Measurements from ENCODE around the gene ZDHHC20.

DNA sequence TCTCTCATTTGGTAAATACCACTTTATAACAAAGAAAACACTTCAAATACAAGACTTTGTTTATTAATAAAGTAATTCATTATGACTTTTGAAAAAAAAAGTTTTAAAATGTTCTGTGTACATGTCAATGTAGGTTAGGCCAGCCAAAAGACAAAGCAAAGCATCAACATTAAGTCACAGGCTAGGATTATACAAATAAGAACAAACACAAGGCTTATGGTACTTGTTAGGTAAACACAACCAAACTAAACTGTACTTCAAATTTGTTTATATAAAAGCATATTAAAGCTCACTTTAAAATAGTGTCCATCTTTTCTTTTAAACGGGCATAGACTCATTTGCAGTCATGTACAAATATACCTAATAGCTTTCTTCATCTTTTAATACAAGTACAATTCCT lies 86.6 kb downstream of the ZDHHC20 start:
- TF ChIP-seq, protein P1, sequence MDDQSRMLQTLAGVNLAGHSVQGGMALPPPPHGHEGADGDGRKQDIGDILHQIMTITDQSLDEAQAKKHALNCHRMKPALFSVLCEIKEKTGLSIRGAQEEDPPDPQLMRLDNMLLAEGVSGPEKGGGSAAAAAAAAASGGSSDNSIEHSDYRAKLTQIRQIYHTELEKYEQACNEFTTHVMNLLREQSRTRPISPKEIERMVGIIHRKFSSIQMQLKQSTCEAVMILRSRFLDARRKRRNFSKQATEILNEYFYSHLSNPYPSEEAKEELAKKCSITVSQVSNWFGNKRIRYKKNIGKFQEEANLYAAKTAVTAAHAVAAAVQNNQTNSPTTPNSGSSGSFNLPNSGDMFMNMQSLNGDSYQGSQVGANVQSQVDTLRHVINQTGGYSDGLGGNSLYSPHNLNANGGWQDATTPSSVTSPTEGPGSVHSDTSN (CRISPR knock-in tag; IDR thresholded peaks at IDR 0.05): no peak
- TF ChIP-seq ZNF529 (tag by site-specific recombination; IDR thresholded peaks at IDR 0.05; ENCODE audit: insufficient replicate concordance) (no peak), ZFP3 (tag by site-specific recombination; IDR thresholded peaks at IDR 0.05; ENCODE audit: low read depth) (no peak), YY2 (tag by site-specific recombination; IDR thresholded peaks at IDR 0.05) (no peak), ZNF274 (IDR thresholded peaks at IDR 0.05; ENCODE audit: low read length) (no peak), ZNF274 (tag by site-specific recombination; IDR thresholded peaks at IDR 0.05; ENCODE audit: borderline replicate concordance) (no peak), ZBTB17 (tag by site-specific recombination; IDR thresholded peaks at IDR 0.05) (no peak), ZNF707 (tag by site-specific recombination; IDR thresholded peaks at IDR 0.05) (no peak), SALL2 (tag by site-specific recombination; IDR thresholded peaks at IDR 0.05; ENCODE audit: borderline replicate concordance) (no peak), TRIM28 (IDR thresholded peaks at IDR 0.05; ENCODE audit: borderline replicate concordance, low read length) (no peak), TCF7L2 (IDR thresholded peaks at IDR 0.05; ENCODE audit: borderline replicate concordance, low read depth, low read length) (no peak), OSR2 (tag by site-specific recombination; IDR thresholded peaks at IDR 0.05) (no peak)
- TF ChIP-seq, protein P2, sequence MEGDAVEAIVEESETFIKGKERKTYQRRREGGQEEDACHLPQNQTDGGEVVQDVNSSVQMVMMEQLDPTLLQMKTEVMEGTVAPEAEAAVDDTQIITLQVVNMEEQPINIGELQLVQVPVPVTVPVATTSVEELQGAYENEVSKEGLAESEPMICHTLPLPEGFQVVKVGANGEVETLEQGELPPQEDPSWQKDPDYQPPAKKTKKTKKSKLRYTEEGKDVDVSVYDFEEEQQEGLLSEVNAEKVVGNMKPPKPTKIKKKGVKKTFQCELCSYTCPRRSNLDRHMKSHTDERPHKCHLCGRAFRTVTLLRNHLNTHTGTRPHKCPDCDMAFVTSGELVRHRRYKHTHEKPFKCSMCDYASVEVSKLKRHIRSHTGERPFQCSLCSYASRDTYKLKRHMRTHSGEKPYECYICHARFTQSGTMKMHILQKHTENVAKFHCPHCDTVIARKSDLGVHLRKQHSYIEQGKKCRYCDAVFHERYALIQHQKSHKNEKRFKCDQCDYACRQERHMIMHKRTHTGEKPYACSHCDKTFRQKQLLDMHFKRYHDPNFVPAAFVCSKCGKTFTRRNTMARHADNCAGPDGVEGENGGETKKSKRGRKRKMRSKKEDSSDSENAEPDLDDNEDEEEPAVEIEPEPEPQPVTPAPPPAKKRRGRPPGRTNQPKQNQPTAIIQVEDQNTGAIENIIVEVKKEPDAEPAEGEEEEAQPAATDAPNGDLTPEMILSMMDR (tag by site-specific recombination; IDR thresholded peaks at IDR 0.05): no peak
- TF ChIP-seq, protein P3, sequence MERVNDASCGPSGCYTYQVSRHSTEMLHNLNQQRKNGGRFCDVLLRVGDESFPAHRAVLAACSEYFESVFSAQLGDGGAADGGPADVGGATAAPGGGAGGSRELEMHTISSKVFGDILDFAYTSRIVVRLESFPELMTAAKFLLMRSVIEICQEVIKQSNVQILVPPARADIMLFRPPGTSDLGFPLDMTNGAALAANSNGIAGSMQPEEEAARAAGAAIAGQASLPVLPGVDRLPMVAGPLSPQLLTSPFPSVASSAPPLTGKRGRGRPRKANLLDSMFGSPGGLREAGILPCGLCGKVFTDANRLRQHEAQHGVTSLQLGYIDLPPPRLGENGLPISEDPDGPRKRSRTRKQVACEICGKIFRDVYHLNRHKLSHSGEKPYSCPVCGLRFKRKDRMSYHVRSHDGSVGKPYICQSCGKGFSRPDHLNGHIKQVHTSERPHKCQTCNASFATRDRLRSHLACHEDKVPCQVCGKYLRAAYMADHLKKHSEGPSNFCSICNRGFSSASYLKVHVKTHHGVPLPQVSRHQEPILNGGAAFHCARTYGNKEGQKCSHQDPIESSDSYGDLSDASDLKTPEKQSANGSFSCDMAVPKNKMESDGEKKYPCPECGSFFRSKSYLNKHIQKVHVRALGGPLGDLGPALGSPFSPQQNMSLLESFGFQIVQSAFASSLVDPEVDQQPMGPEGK (tag by site-specific recombination; IDR thresholded peaks at IDR 0.05): no peak

All from HEK293 (cell line).